ENCODE measurements around the gene TPRX2.
A peak's percentile ranks its signal among the peaks of the same experiment; 100 is the strongest.
"Not testable (repeated sequence)": the region's sequence is repeated elsewhere in the genome, so short reads cannot be mapped to it uniquely, and the experiment has no call there.

The TPRX2 gene, protein sequence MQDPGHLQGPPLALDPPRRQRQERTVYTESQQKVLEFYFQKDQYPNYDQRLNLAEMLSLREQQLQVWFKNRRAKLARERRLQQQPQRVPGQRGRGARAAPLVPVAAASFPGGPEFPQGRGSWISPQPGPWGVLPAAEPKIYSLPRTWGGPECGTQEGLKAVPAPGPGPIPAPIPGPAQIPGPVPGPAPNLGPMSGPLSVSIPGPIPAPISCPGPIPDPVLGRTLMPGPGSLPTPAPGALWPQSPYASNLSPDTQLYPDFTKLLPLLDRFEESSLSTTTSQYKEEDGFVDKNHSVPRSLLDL

DNA sequence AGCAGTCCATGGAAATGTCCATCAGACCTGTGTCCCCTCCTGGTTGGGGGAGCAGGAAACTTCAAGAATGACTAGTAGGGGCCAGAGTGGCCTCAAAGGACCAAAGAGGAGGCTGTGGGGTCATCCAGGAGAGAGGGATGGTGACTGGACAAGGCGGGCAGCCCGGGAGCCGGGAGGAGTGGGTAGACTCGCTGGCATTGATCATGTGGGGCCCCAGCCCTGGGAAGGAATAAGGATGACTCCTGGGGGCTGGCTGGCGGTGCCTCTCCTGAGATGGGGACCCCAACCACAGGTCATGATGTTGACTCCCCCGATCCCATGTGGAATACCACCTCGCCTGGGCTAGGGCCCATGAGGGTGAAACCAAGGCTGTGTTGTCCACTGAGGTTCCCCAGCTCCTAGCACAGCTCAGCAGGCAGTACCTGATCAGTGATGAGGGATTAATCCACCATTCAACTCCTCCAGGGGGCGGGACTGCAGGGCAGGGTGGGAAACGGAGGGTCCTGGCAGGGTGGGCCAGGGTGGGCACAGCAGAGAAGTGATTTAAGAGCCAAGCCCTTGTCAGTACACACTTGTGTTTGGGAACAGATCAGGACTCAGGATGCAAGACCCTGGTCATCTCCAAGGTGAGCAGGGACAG lies at the start of gene TPRX2:
Gene TPRX2, plus strand, starts transcription at position 590 of the 640 bp plus-strand sequence. Its CDS starts 12 bp downstream, at position 602.
- not testable (repeated sequence) for DNase-seq

DNA sequence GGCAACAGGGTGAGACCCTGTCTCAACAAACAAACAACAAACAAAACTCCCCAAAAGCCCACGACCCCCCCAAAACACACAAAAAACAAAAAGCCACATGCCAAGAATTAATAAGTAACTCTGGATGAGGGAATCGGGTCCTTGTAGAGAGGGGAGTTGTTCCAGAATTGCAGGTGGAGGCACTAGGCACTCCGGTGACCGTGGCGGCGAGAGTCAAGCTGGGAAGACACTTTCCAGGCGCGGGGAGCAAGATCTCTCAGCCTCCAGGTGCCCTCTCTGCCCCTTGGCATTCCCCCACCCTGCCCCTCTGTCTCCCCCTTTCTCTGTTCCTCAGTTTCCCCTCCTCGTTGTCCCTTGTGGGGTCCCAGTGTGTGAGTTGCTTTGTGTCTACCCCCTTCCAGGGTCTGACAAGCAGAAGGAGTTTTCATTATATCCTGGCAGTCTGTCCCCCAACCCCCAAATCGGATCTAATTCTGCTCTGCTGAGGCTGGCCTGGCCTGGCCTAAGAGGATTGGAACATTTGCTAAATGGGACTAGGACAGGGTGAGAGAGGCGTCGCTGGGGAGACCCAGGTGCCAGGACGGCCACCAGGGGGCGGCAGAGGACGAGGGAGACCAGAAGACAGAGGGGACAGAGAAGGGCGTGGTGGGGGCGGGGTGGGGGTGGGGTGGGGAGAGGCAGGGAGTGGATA lies 45.6 kb upstream of the TPRX2 start:
- DNase-seq = peak; percentile 82

DNA sequence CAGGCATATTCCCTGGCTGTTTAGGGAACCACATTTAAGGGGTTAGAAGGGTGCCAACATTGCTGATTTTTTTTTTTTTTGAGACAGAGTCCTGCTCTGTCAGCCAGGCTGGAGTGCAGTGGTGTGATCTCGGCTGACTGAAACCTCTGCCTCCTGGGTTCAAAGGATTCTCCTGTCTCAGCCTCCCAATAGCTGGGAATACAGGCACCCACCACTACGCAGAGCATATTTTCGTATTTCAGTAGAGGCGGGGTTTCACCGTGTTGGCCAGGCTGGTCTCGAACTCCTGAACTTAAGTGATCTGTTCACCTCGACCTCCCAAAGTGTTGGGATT lies 45.1 kb upstream of the TPRX2 start:
- no peak for DNase-seq

DNA sequence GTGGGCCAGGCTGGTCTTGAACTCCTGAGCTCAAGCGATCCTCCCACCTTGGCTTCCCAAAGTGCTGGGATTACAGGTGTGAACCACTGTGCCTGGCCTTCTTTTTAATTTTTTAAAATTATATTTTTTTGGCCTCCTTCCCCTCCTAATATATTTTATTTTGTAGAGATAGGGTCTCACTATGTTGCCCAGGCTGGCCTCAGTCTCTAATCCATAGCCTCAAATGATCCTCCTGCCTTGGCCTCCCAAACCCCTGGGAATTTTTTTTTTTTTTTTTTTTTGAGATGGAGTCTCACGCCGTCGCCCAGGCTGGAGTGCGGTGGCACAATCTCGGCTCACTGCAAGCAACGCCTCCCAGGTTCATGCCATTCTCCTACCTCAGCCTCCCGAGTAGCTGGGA lies 42.8 kb upstream of the TPRX2 start:
- not testable (repeated sequence) for DNase-seq

DNA sequence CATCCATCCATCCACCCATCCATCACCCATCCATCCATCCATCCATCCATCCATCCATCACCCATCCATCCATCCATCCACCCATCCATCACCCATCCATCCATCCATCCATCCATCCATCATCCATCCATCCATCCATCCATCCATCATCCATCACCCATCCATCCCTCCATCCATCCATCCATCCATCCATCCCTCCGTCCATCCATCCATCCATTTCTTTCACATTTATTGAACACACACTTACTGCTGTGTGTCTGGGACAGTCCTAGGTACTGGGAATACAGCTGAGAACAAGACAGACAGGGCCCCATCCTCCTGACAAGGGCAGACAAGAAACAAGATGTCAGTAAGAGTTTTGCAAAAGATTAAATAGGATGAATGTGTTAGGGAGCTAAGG lies 40.8 kb upstream of the TPRX2 start:
- DNase-seq = not testable (repeated sequence)

DNA sequence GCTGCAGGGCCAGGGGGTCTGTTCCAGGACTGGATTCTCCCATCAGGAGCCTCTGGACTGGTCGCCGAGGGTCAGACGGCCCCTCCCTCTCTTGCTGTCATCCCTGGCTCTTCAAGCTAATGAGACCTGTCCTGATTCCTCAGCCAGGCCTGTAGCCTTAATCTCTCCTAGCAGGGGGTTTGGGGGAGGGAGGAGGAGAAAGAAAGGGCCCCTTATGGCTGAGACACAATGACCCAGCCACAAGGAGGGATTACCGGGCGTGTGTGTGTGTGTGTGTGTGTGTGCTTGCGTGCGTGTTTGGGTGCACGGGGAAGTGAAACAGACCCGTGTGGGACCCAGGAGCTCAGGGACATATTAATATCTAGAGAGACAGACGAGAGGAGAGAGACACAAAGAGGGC lies 39.2 kb upstream of the TPRX2 start:
- DNase-seq = no peak

DNA sequence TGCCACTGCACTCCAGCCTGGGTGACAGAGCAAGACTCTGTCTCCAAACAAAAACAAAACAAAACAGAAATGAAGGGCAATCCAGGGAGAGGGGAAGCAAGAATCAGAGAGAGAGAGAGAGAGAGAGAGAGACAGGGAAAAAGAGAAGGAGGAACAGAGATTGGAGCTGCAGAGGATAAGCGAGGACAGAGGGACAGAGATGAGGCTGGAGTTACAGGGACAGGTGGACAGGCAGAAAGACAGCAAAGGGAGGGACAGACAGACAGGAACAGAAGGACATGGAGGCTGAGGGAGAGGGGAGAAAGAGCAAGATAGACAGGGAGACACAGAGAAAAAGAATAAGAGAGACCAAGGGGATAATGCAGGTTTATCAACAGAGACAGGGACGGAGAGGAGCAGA lies 38.6 kb upstream of the TPRX2 start:
- DNase-seq = no peak

DNA sequence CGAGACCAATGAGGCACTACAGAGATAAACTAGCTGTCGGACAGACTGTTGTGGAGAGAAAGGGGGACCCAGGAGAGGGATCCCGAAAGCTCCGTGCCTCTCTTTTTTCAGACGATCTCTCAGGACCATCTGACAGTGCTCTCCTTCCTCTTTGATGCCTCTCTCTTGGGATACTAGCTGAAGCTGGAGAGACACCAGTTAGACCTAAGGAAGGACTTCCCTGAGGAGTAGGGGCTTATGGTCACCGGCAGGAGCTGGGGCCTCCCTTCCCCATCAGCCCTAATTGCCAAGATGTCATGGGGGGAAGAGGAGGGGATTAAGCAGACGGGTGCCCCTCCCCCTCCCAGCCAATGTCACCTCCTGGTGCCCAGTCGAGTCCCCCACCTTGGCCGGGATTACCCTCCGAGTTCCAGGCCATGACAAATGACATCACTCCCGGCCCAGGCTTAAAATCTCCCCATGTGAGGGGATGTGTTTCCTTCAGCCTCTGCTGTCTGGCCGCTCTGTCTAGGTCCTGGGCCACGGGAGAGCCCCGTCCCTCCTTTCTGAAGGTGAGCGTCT lies 37.5 kb upstream of the TPRX2 start, which contains the start of gene CRX:
Gene CRX, plus strand, starts transcription at position 478 of the 561 bp plus-strand sequence. CDS start 12,507 bp downstream, outside the sequence.
- DNase-seq = no peak

DNA sequence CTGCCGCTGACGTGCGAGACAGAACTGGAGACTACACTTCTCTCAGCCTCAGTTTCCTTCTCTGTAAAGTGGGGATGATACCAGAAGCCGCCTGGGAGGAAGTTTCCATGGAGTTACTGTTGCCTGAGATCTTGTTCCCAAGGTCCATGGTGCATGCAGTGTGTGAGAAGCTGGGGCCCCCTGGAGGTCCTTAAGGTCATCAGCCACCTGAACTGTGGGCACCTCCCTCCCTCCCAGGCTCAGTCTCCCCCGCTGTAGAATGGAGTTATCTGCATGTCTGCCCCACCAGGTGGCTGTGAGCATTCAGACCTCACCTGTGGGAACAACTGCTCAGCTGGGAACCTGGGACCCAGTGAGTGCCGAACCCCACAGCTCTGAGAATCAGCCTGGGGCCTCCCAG lies 34.6 kb upstream of the TPRX2 start:
- DNase-seq = no peak

DNA sequence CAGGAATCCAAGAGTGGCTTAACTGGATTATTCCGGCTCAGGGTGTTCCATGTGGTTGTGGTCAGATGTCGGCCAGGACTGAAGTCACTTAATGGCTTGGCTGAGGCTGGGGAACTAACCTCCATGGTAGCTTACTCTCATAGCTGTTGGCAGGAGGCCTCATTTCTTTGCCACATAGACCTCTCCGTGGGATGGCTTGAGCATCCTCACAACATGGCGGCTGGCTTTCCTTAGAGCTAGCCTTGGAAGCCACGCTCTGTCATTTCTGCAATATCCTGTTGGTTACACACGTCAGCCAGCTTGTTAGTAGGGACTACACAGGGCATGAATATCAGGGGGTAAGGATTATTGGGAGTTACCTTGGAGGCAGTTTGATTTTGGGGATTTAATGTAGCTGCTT lies 32.2 kb upstream of the TPRX2 start:
- no peak for DNase-seq

DNA sequence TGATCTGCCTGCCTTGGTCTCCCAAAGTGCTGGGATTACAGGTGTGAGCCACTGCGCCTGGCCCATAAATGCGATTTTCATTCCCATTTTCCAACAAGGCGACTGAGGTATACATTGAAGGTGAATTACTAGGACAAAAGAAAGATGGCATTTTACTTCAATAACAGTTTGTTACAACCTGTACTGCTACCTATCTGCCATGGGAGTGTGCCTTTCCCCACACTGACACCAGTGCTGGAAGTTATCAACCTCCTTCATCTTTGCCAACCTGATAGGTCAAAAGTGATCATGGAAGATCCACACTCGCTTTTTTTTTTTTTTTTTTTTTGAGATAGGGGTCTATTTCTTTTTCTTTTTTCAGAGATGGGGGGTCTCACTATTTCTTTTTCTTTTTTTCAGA lies 26.3 kb upstream of the TPRX2 start:
- DNase-seq = no peak

DNA sequence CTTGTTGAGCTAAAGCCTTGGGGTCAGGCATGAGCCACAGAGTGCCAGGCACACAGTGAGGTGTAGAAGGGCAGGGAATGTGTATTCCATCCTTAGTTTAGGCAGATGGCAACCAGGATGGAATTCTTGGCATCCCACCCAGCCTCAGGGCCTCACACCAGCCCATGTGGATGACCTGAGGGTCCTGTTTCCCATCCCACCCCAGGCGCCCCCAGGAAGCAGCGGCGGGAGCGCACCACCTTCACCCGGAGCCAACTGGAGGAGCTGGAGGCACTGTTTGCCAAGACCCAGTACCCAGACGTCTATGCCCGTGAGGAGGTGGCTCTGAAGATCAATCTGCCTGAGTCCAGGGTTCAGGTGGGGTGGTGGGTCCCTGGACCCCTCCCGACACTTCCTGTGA lies 23.0 kb upstream of the TPRX2 start:
- DNase-seq = no peak

DNA sequence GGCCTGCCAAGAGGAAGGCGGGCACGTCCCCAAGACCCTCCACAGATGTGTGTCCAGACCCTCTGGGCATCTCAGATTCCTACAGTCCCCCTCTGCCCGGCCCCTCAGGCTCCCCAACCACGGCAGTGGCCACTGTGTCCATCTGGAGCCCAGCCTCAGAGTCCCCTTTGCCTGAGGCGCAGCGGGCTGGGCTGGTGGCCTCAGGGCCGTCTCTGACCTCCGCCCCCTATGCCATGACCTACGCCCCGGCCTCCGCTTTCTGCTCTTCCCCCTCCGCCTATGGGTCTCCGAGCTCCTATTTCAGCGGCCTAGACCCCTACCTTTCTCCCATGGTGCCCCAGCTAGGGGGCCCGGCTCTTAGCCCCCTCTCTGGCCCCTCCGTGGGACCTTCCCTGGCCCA lies 19.6 kb upstream of the TPRX2 start:
- DNase-seq = no peak

DNA sequence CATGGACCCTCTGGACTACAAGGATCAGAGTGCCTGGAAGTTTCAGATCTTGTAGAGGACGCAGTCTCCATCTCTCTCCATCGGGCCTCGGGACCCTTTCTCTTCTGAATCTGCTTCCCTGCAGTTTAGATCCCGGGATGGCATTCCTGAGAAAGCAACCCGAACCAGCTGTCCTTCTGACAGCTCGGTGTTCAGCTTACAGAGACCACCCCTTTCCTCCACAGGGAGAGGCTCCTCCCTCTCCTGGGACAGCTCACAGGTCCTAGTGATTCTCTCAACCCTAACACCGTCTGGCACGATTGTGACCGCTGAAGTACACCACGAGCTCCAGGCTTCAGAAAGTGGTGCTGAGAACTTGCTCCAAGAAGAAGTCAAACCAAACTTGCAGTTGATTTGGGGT lies 19.1 kb upstream of the TPRX2 start:
- no peak for DNase-seq

DNA sequence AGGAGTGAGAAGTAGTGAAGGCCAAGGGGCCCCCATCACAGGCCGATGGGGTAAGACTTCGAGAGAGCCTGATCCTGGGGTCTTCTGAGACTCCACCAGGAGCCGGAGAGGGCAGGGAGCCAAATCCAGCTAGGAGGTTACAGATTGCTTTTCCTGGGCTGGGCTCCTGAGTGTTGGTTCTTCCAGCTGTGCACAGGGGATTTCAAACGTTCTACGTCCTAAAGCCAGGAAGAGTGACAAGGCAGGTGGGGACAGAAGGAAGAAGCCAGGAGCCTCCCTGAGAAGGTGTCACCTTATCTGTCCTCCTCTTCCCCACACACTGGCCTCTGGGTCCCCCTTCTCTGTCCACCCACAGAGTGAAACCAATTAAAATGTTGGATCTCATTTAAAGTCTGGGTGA lies 16.1 kb upstream of the TPRX2 start:
- no peak for DNase-seq

DNA sequence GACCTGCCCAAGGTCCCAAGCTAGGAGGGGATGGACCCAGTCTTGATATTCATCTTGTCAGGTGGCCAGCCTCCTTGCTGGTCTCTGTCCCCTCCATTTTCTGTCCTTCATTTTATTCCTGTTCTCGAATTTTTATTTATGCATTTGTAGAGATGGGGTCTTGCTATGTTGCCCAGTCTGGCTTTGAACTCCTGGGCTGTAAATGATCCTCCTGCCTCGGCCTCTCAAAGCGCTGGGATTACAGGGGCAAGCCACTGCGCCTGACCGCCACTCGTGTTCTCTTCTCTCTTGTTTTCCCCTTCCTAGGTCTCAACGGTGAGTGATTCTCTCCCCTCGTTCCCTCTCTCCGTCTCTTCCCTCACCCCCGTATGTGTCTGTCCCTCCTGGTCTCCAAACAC lies 10.6 kb upstream of the TPRX2 start:
- no peak for DNase-seq

DNA sequence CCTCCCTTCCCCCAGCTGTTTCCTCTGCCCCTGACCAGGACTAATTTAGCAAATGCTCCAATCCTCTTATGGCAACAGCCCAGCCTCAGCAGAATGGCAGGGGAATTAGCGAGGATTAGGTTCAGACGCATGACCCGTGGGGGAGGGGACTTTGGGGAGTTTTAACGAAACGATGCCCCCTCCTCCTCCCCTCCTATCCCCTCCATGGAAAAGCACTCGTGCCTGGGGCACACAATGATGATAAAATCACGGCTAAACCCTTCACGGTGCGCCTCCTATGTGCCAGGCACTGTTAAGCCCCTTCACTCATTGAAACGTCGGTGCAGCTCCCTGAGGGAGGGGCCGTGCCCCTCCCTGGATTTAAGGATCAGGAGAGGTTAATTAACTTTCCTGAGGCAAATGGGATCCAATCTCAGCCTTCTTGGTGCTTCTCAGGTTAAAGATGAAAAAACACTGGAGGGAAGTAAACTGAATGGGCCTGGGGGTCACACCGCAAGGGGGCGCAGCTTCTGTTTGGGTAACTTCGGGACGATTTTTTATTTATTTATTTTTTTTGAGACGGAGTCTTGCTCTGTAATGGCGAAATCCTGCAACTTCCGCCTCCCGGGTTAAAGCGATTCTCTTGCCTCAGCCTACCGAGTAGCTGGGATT lies 10.1 kb upstream of the TPRX2 start:
- DNase-seq = peak; percentile 30

DNA sequence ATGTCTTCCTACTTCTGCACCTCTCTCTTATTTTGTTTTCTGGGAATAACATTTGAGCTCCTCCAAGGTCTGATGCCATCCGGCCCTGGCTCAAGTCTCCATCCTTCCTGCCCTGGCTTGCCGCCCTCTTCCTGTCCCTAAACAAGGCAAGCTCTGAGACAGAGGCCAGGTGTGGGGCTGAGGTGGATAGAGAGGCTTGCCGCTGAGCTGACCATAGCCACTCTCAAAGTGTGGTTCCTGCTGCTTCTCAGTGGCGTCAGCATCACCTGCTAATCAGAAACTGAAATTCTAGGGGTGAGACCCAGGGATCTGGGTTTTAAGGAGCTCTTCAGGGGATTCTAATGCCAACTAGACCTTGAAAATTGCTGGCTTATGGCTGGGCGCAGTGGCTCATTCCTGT lies 6.0 kb upstream of the TPRX2 start:
- DNase-seq = no peak

DNA sequence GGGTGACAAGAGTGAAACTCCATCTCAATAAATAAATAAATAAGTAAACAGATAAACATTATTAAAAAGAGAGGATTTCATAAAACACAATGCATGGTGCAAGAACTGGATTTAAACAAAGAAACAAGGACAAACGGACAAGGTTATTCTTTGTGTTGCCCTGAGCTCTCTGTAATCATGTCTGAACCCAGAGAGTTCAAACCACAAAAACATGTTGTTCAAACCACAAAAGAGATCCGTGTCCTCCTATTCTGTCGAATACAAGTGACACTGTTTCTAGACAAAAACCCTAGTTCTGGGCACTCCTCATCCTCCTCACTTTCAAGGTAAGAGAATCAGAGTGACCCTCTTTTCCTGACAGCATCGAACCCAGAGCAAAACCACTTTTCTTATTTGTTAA lies 4.6 kb upstream of the TPRX2 start:
- no peak for DNase-seq

DNA sequence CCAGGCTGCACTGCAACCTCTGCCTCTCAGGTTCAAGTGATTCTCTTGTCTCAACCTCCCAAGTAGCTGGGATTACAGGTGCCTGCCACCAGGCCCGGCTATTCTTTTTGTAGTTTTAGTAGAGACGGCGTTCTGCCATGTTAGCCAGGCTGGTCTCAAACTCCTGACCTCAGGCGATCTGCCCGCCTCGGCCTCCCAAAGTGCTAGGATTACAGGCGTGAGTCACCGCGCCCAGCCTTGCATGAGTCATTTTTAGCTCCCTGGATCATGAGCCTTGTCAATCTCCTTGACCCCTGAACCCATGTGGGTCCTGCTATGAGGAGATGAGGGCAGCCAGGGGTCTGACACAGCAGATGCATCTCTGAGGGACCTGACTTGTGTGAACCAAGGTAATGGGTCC lies 804 bp upstream of the TPRX2 start:
- DNase-seq = not testable (repeated sequence)

DNA sequence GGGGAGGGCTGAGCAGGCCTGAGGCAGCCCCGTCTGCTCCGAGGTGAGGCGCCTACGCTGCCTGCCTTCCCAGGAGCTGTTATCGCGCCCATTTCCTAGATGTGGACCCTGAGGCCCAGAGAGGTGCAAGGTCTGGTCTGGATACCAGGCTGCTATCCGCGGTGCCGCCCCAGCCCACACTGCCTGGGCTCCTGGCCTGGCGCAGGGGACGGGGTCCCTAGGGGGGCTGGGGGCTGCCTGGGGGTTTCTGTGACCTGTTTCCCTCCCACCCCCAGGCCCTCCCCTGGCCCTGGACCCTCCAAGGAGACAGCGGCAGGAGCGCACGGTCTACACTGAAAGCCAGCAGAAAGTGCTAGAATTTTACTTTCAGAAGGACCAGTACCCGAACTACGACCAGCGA lies 803 bp downstream of the TPRX2 start:
- DNase-seq = not testable (repeated sequence)

DNA sequence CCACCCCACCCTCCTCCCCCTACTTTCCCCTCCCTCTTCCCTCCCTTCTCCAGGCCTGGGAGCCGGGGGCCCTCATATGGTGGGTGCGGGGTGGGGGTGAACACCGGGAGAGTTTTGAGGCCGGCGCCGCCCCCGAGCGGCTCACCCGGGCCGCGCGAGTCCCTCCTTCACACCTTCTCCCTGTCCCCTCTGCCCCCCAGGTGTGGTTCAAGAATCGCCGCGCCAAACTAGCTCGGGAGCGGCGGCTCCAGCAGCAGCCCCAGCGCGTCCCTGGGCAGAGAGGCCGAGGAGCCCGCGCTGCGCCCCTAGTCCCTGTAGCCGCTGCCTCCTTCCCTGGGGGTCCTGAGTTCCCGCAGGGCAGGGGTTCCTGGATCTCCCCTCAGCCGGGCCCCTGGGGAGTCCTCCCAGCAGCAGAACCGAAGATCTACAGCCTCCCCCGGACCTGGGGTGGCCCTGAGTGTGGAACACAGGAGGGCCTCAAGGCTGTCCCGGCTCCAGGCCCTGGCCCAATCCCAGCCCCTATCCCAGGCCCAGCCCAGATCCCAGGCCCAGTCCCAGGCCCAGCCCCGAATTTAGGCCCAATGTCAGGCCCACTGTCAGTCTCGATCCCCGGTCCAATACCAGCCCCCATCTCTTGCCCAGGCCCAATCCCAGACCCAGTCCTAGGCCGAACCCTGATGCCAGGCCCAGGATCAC lies 1.7 kb downstream of the TPRX2 start:
- no peak for DNase-seq

DNA sequence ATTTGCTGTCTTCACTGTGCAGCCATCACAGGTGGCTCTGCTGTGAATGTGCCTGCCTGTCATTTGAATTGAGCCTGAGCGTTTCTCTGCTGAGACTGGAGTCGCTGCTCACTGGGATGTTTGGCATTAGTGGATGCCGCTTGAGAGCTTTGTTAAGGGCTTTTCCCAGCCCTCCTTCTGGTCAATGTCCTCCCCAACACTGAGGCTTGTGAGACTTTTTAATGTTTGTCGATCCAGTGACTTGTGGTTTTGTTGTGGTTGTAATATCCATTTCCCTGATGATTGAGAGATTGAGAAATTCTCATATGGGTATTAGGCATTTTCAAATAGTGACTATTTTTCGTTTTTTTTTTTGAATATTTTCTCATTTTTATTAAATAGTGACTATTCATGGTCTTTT lies 2.6 kb downstream of the TPRX2 start:
- DNase-seq = no peak

All from activated CD4-positive, alpha-beta T cell treated with anti-CD3 and anti-CD28 coated beads, Interleukin-10, Interleukin-2, amounts not matched to agents 100 ng/mL and 50 ng/mL, durations not matched to agents 16 hours and 8 hours (primary cell).